Stimulated activated CD8-positive, alpha-beta memory T cell treated with anti-CD3 and anti-CD28 coated beads, Interleukin-2, amount 100 ng/mL, for 1 hour (primary cell): ENCODE measurements around the gene PDE9A.
"Not testable (repeated sequence)": the region's sequence is repeated elsewhere in the genome, so short reads cannot be mapped to it uniquely, and the experiment has no call there.

Experiments used
- DNase-seq, 2 donors: peaks; one replicate each; pipeline ENCODE4 v3.0.0-alpha.2; 2020; ENCODE audit warnings: low read depth in 2 of 2

PDE9A gene

GRCh38 chr21:42705346-42705745, 51.9 kb downstream of the PDE9A start:
- no peak for DNase-seq

- DNase-seq, result no peak
These were observed 52.4 kb downstream of the PDE9A start for GRCh38 chr21:42705746-42706374.

GRCh38 chr21:42706765-42707164, 53.3 kb downstream of the PDE9A start:
- no peak for DNase-seq

GRCh38 chr21:42707207-42707830, 53.9 kb downstream of the PDE9A start:
- DNase-seq, result no peak

- no peak for DNase-seq
These were observed 54.7 kb downstream of the PDE9A start for GRCh38 chr21:42708107-42708506.

GRCh38 chr21:42708916-42709315, 55.5 kb downstream of the PDE9A start:
- not testable (repeated sequence) for DNase-seq

GRCh38 chr21:42711667-42712066, 58.2 kb downstream of the PDE9A start:
- DNase-seq, result no peak

- not testable (repeated sequence) for DNase-seq
These were observed 62.0 kb downstream of the PDE9A start for GRCh38 chr21:42715427-42715826.

- no peak for DNase-seq
These were observed 62.7 kb downstream of the PDE9A start for GRCh38 chr21:42716074-42716473.

- DNase-seq, result not testable (repeated sequence)
These were observed 67.1 kb downstream of the PDE9A start for GRCh38 chr21:42720484-42720883.

GRCh38 chr21:42721341-42721824, 68.0 kb downstream of the PDE9A start:
- no peak for DNase-seq

- DNase-seq, result no peak
These were observed 68.7 kb downstream of the PDE9A start for GRCh38 chr21:42722153-42722552.

GRCh38 chr21:42722808-42723473, 69.5 kb downstream of the PDE9A start:
- DNase-seq, result no peak

GRCh38 chr21:42724226-42724920, 71.0 kb downstream of the PDE9A start:
- DNase-seq, result no peak

- DNase-seq, result no peak
These were observed 72.1 kb downstream of the PDE9A start for GRCh38 chr21:42725416-42725930.

GRCh38 chr21:42731264-42732032, 78.0 kb downstream of the PDE9A start:
- no peak for DNase-seq

GRCh38 chr21:42732033-42732410, 78.6 kb downstream of the PDE9A start:
- DNase-seq, result no peak

- no peak for DNase-seq
These were observed 79.7 kb downstream of the PDE9A start for GRCh38 chr21:42733037-42733627.

- no peak for DNase-seq
These were observed 80.5 kb downstream of the PDE9A start for GRCh38 chr21:42733874-42734273.

- DNase-seq, result no peak
These were observed 81.0 kb downstream of the PDE9A start for GRCh38 chr21:42734323-42734971.
